Mesothelial cell of epicardium (in vitro differentiated cells): ENCODE results near the gene SLC2A5. TPM values are rescaled to one million over a fixed set of nuclear protein-coding genes. Genes with fewer than 3 reads are reported as not detected.
"Not testable (repeated sequence)": the region's sequence is repeated elsewhere in the genome, so short reads cannot be mapped to it uniquely, and the experiment has no call there.

Experiments
- DNase-seq, 2 experiments: peaks; one replicate each; pipeline ENCODE4 v3.0.0; 2021; ENCODE audit warnings: low spot score in 2 of 2; ENCODE audit not compliant: unreplicated experiment in 2 of 2
- H3K27ac Mint-ChIP-seq: 2 replicates; pipeline ENCODE4 v1.8.0; 2021; ENCODE audit warnings: mixed read lengths
- H3K27me3 Mint-ChIP-seq: 2 replicates; pipeline ENCODE4 v1.8.0; 2021; ENCODE audit warnings: low read depth, mixed read lengths
- H3K36me3 Mint-ChIP-seq: 2 replicates; pipeline ENCODE4 v1.8.0; 2021; ENCODE audit warnings: mixed read lengths
- H3K4me1 Mint-ChIP-seq: 2 replicates; pipeline ENCODE4 v1.8.0; 2021; ENCODE audit warnings: mixed read lengths
- H3K4me3 Mint-ChIP-seq: 2 replicates; pipeline ENCODE4 v1.8.0; 2021; ENCODE audit warnings: mild to moderate bottlenecking, moderate library complexity, mixed read lengths
- H3K9me3 Mint-ChIP-seq: 2 replicates; pipeline ENCODE4 v1.8.0; 2021; ENCODE audit warnings: mixed read lengths
- CTCF ChIP-seq: fragments of 200-600 bp; sonication (generic); IDR thresholded peaks from one replicate; pipeline ENCODE4 v1.5.0; 2021; ENCODE audit warnings: antibody characterized with exemption; ENCODE audit not compliant: unreplicated experiment
- total RNA-seq: library from RNA; stranded (reverse); gene quantifications from 3 replicates; pipeline ENCODE4 v1.2.1, GENCODE V29; 2021

SLC2A5 gene
- total RNA-seq, 1 donor from 2014 or later: 0.13 TPM

- Mint-ChIP-seq H3K4me1 (peaks cover 8% of the 10 kb centered on the region), H3K4me3 (no peak overlapping the region), H3K27me3 (peaks cover 7% of the 10 kb centered on the region), H3K27ac (no peak overlapping the region), H3K9me3 (peaks cover 22% of the 10 kb centered on the region), H3K36me3 (peaks cover 6% of the 10 kb centered on the region)
- no peak for TF ChIP-seq CTCF
- no peak for DNase-seq
These were observed 31.7 kb downstream of the SLC2A5 start for GRCh38 chr1:9037476-9038337.

GRCh38 chr1:9035226-9035625 lies 34.2 kb downstream of the SLC2A5 start:
- Mint-ChIP-seq H3K36me3 (peaks cover 6% of the 10 kb centered on the region), H3K9me3 (peaks cover 26% of the 10 kb centered on the region), H3K4me1 (peaks cover 8% of the 10 kb centered on the region), H3K27ac (no peak overlapping the region), H3K4me3 (no peak overlapping the region), H3K27me3 (peaks cover 3% of the 10 kb centered on the region)
- no peak for DNase-seq
- TF ChIP-seq CTCF: no peak

DNA sequence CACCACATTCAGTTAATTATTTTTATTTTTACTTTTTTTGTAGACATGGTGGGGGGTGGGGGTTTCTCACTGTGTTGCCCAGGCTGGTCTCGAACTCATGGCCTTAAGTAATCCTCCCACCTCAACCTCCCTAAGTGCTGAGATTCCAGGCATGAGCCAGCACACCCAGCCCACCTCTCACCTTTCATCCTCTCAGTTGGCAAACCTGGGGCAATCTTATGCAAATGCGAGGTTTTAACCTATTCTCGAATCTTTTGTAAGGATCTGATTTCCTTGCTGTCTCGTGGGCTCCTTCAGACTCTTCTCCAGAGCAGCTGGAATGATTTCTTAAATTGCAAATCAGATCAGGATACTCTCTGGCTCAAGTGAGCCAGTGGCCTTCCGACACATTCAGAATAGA lies 36.1 kb downstream of the SLC2A5 start:
- no peak overlapping the region for H3K4me3 Mint-ChIP-seq
- no peak overlapping the region for H3K27ac Mint-ChIP-seq
- peaks cover 3% of the 10 kb centered on the region for H3K27me3 Mint-ChIP-seq
- peaks cover 10% of the 10 kb centered on the region for H3K4me1 Mint-ChIP-seq
- no peak for DNase-seq
- peaks cover 6% of the 10 kb centered on the region for H3K36me3 Mint-ChIP-seq
- TF ChIP-seq CTCF: no peak
- H3K9me3 Mint-ChIP-seq: peaks cover 26% of the 10 kb centered on the region

- Mint-ChIP-seq H3K4me3 (no peak overlapping the region), H3K27me3 (peaks cover 3% of the 10 kb centered on the region), H3K9me3 (peaks cover 22% of the 10 kb centered on the region), H3K36me3 (peaks cover 6% of the 10 kb centered on the region), H3K4me1 (peaks cover 10% of the 10 kb centered on the region), H3K27ac (no peak overlapping the region)
- no peak for TF ChIP-seq CTCF
- no peak for DNase-seq
These were observed 37.8 kb downstream of the SLC2A5 start for GRCh38 chr1:9031484-9032259.

GRCh38 chr1:9031077-9031476 lies 38.4 kb downstream of the SLC2A5 start:
- not testable (repeated sequence) for H3K36me3 Mint-ChIP-seq

More at GRCh38 chr1:9031077-9031476, 38.4 kb downstream of the SLC2A5 start:
- H3K27me3 Mint-ChIP-seq, DNase-seq, H3K4me1 Mint-ChIP-seq, H3K27ac Mint-ChIP-seq, H3K4me3 Mint-ChIP-seq: not testable (repeated sequence)
- peaks cover 21% of the 10 kb centered on the region for H3K9me3 Mint-ChIP-seq
